RWPE1 (cell line): Measurements from ENCODE around the gene FOXL3.
"Not testable (repeated sequence)": the region's sequence is repeated elsewhere in the genome, so short reads cannot be mapped to it uniquely, and the experiment has no call there.

Source experiments
- CTCF ChIA-PET: fragments of 350-600 bp; sonication (Branson Sonifier 250); formaldehyde crosslinking; extraction: SDS; loops from one replicate; lab custom pipeline; 2021; lab: Yijun Ruan, JAX
- POLR2A ChIA-PET: fragments of 400-600 bp; formaldehyde crosslinking; extraction: SDS; loops from one replicate; lab custom pipeline; 2020; ENCODE audit warnings: antibody characterized with exemption; ENCODE audit not compliant: low non-redundant PET; lab: Yijun Ruan, JAX
- DNase-seq: peaks from one replicate; pipeline ENCODE4 v3.0.0; 2012; ENCODE audit warnings: low spot score
- H3K27ac ChIP-seq: fragments of 450-650 bp; 2 replicates; pipeline ENCODE4 v1.5.1; 2017
- TF ChIP-seq, protein P1 (sequence below): fragments of 450-650 bp; conservative IDR thresholded peaks from 2 replicates; pipeline ENCODE4 v1.5.1; 2017; ENCODE audit warnings: low read depth, mild to moderate bottlenecking

FOXL3 gene

DNA sequence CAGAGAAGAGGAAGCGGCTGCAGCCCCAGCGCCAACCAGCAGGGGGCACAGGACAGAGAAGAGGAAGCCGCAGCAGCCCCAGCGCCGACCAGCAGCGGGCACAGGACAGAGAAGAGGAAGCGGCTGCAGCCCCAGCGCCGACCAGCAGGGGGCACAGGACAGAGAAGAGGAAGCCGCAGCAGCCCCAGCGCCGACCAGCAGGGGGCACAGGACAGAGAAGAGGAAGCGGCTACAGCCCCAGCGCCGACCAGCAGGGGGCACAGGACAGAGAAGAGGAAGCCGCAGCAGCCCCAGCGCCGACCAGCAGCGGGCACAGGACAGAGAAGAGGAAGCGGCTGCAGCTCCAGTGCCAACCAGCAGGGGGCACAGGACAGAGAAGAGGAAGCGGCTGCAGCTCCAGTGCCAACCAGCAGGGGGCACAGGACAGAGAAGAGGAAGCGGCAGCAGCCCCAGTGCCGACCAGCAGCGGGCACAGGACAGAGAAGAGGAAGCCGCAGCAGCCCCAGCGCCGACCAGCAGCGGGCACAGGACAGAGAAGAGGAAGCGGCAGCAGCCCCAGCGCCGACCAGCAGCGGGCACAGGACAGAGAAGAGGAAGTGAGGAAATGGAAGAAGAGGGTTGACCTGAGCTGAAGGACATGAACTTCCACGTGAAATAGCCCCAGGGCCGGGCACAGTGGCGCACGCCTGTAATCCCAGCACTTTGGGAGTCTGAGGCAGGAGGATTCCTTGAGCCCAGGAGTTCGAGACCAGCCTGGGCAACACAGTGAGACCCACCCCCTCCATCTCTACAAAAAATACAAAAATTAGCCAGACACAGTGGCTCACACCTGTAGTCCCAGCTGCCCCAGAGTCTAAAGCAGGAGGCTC is 26.3 kb upstream of the FOXL3 start:
- DNase-seq, POLR2A ChIA-PET: not testable (repeated sequence)
- H3K27ac ChIP-seq, result peak overlapping the region; percentile 22; the same call in 1 of the 2 replicates
- CTCF ChIA-PET, result interaction anchor here (0.6 to 1.1 kb wide), 10 partner anchors 9 to 374 kb away, joined by 3 to 7 read pairs (median 3); no protein-coding TSS in a partner anchor
- TF ChIP-seq, protein P1, sequence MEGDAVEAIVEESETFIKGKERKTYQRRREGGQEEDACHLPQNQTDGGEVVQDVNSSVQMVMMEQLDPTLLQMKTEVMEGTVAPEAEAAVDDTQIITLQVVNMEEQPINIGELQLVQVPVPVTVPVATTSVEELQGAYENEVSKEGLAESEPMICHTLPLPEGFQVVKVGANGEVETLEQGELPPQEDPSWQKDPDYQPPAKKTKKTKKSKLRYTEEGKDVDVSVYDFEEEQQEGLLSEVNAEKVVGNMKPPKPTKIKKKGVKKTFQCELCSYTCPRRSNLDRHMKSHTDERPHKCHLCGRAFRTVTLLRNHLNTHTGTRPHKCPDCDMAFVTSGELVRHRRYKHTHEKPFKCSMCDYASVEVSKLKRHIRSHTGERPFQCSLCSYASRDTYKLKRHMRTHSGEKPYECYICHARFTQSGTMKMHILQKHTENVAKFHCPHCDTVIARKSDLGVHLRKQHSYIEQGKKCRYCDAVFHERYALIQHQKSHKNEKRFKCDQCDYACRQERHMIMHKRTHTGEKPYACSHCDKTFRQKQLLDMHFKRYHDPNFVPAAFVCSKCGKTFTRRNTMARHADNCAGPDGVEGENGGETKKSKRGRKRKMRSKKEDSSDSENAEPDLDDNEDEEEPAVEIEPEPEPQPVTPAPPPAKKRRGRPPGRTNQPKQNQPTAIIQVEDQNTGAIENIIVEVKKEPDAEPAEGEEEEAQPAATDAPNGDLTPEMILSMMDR, result peak; percentile 27; the same call in 1 of the 2 replicates

DNA sequence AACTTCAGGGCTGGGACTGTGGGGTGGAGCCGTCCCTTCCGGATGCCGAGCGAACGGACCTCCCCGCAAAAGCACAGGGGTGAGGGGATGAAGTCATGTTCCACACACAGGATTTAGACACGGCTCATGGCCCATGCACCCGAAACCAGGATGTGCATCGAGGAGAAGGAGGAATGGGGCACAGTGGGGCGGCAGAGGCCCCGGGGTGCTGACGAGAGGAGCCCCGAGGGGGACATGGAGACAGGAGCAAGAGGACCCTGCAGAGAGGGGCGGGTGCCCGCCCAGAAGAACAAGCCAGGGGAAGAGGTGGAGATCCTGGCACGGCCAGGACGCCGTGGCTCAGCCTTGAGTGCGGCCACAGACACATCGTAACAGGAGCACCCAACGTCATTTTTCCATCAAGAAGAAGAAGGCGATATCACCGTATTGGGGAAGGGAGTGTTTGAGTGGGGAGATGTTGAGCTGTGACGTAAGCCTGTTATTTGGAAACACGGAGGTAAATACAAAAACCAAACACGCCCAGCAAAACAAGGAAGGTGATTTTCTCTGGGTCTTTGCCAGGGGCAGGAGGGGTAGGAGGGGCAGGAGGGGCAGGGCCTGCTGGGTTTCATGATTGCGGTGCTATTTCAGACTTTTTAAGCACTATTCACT is 25.3 kb upstream of the FOXL3 start:
- peak overlapping the region; percentile 22; the same call in 1 of the 2 replicates for H3K27ac ChIP-seq
- ChIA-PET POLR2A (no interaction called here), CTCF (interaction anchor here (0.6 to 1.1 kb wide), 7 partner anchors 10 to 373 kb away, joined by 3 to 7 read pairs (median 3); no protein-coding TSS in a partner anchor)
- TF ChIP-seq, protein P1, result no peak
- peak; percentile 46 for DNase-seq

DNA sequence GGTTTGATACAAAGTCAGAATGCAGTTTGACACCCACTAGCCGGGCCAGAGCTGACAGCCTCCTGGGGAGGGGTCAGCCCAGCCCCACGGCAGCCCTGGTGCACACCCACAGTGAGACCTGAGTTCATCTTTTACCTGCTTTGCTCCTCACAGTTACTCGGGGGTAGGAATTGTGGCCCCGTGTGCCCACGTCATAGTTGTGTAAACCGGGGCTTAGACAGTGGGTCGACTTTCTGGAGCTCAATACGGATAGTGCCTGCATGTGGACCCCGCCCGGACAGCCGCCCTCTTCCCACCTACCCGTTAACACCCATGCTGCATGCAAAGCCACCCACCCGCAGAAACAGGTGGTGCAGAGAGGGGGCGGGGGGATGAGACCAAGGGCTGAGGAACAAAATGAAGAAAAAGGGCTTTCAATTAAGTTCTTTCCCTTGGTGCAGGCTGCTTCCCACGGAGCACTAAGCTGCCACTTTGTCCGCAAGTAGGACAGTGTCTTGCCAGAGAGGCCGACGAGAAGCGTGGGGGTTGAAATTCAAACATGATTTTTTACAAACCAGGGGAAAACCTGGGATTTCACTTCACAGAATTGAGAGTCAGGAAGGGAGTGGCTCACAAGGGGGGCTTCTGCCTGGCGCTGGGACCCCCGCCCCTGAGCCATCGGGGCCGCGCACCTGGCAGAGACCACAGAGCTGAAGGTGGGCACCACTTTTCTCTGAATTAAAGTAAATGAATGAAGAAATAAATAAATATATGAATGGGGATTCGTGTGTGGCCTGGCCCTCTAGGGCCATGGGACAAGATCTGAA is 24.6 kb upstream of the FOXL3 start:
- DNase-seq, result no peak
- TF ChIP-seq, protein P1, result no peak
- ChIA-PET CTCF (no interaction called here), POLR2A (no interaction called here)
- H3K27ac ChIP-seq, result peak overlapping the region; percentile 22; the same call in 1 of the 2 replicates

DNA sequence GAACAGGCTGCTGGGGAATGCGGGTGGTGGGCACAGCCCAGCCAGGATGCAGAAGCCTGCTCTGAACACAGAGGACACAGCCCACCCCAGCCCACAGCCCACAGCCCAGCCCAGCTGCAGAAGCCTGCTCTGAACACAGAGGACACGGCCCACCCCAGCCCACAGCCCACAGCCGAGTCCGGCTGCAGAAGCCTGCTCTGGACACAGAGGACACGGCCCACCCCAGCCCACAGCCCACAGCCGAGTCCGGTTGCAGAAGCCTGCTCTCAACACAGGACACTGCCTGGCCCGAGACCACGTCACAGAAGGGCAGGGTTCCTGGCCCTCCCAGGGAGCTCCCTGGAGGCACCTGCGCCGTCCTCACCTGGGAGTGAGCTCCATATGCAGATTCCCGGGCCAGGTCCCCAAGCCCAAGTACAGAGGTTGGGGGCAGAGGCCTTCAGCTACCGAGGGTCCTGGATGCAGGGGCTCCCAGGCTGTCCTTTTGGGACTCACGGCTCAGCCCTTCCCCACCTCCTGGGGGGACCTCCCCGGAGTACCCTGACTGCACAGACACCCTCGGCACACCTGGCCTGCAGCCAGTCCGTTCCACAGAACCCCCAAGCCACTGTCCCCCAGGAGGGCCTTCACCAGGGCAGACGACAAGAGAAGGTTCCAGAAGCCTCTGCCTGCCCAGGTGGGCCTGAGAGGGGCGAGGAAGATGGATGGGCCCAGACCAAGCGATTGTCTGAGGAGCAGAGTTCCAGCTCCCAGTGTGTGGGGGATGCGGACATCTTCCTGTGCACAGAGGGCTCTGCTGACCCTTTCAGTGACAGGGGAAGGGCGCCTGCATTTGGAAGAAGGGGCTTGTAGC is 23.7 kb upstream of the FOXL3 start:
- DNase-seq, result no peak
- POLR2A ChIA-PET, result no interaction called here
- no peak overlapping the region for H3K27ac ChIP-seq
- CTCF ChIA-PET, result interaction anchor here (0.6 to 1.0 kb wide), 3 partner anchors 67 to 176 kb away, joined by 3 to 5 read pairs (median 3); no protein-coding TSS in a partner anchor
- TF ChIP-seq, protein P1, result no peak

DNA sequence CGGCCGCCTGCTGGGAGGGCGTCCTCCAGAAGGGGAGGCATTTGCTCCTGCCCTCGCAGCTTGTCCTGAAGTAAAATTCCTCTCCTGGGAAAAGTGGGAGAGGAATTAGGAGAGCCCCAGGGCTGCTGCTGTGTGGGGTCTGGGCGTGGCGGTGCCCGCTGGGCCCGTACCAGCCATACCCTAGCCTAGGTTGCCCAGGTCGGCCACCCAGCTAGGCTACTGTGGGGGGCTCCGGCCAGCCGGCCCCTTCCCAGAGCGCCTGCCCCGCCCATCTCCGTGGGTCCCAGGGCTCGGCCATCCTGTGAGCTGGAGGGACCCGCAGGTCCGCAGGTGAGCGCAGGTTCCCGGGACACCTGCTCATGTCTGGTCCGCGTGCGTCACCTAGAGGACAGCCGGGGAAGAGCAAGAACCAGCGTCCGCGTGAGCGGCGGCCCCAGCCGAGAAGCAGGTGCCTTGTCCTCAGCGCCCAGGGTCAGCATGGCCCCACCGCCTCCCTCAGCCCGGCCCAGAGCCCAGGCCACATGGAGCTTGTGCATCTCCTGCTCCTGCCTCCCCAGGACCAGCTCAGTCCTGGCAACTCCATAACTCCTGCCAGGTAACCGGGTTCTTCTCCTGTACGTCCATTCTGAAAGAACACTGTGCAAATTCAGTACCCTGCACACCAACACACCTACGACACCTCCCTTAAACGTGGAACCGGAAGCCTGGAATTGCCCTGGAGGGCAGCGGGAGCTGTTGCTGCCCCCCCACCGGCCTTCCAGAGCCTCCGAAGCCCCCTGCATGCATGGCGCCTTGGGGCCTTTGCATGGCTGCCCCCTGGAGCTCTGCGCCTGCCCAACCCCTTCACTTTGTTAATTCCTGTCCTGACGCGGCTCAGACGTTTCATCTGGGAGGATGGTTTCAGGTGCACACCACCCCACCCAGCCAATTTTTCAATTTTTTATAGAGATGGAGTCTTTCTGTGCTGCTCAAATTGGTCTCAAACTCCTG is 22.8 kb upstream of the FOXL3 start:
- ChIA-PET CTCF (interaction anchor here (0.5 to 1.0 kb wide), 6 partner anchors 17 to 382 kb away, joined by 3 to 5 read pairs (median 4); no protein-coding TSS in a partner anchor), POLR2A (no interaction called here)
- H3K27ac ChIP-seq, result no peak overlapping the region
- TF ChIP-seq, protein P1, result peak; percentile 74
- DNase-seq, result peak; percentile 72
